NT2/D1 (cell line): ENCODE data around the gene ZMAT5.

Source experiments
- DNase-seq: peaks from one replicate; pipeline ENCODE4 v3.0.0-alpha.2; 2011; ENCODE audit warnings: low read depth, low spot score
- H3K27me3 ChIP-seq: 2 replicates; pipeline ENCODE4 v1.6.0; 2011; ENCODE audit warnings: mild to moderate bottlenecking; ENCODE audit not compliant: insufficient read length, insufficient read depth
- H3K36me3 ChIP-seq: 2 replicates; pipeline ENCODE4 v1.6.1; 2011; ENCODE audit warnings: mild to moderate bottlenecking, low read length, mixed read lengths; ENCODE audit not compliant: insufficient read depth, insufficient read length
- H3K4me1 ChIP-seq: 2 replicates; pipeline ENCODE4 v1.5.1; 2011; ENCODE audit not compliant: insufficient read depth, insufficient read length
- H3K4me3 ChIP-seq: 2 replicates; pipeline ENCODE4 v1.5.1; 2011; ENCODE audit warnings: low read depth; ENCODE audit not compliant: insufficient read length
- H3K9ac ChIP-seq: 2 replicates; pipeline ENCODE4 v1.6.0; 2011; ENCODE audit warnings: low read depth; ENCODE audit not compliant: insufficient read length
- H3K9me3 ChIP-seq: 2 replicates; pipeline ENCODE4 v1.5.1; 2011; ENCODE audit warnings: mild to moderate bottlenecking, low read length; ENCODE audit not compliant: insufficient read depth
- SUZ12 ChIP-seq: IDR thresholded peaks from 2 replicates; pipeline ENCODE4 v1.6.1; 2011; ENCODE audit not compliant: insufficient read length, insufficient read depth; ENCODE audit errors: extremely low read depth
- YY1 ChIP-seq: IDR thresholded peaks from 2 replicates; pipeline ENCODE4 v1.6.1; 2011; ENCODE audit not compliant: insufficient read length, insufficient read depth
- ZNF274 ChIP-seq: IDR thresholded peaks from 2 replicates; pipeline ENCODE4 v1.6.1; 2011; ENCODE audit warnings: mild to moderate bottlenecking, low read depth, low read length

Gene ZMAT5

DNA sequence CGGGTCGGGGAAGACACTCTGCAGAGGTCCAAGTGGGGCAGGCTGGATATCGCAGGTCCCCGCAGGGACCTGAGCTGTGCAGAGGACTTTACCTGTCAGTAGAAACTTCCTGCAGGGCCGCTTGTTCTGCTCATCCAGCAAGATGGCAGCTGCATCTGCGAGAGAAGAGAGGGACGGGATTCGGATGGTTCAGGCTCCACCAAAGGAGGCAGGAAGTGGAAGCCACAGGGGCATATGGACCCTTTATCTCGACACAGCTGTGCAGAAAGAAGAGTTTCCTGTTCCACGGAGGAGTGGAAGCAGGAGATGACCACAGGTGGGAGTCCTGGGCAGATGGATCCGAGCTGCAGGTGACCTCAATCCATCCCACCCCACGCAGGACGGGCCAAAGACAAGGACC is 24.5 kb downstream of the ZMAT5 start:
- TF ChIP-seq ZNF274 (no peak), YY1 (no peak), SUZ12 (no peak)
- no peak for DNase-seq
- Histone ChIP-seq H3K4me3 (no peak overlapping the region), H3K27me3 (no peaks in the 10 kb centered on the region), H3K9ac (no peak overlapping the region), H3K9me3 (no peaks in the 10 kb centered on the region), H3K36me3 (peaks cover 6% of the 10 kb centered on the region), H3K4me1 (peaks cover 9% of the 10 kb centered on the region)

DNA sequence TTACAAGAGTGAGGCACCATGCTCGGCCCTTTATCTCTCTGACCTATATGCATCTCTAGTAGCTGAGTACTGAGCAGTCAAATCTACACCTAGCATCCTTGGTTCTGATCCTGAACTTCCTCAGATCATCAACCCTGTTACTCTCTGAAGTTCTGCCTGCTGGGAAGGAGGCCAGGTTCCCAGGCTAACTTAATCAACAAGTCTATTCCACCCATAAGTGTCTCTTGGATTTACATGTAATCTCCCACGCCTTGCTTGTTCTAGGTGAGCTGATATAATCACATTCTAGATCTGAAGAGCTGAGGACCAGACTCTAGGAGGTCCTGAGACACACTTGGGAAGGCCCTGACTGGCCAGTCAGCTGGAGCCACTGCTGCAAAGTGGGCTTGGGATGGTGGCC is 24.9 kb downstream of the ZMAT5 start:
- Histone ChIP-seq H3K4me3 (no peak overlapping the region), H3K4me1 (peaks cover 9% of the 10 kb centered on the region), H3K36me3 (peaks cover 6% of the 10 kb centered on the region), H3K27me3 (no peaks in the 10 kb centered on the region), H3K9me3 (no peaks in the 10 kb centered on the region), H3K9ac (no peak overlapping the region)
- no peak for DNase-seq
- TF ChIP-seq YY1 (no peak), ZNF274 (no peak), SUZ12 (no peak)

DNA sequence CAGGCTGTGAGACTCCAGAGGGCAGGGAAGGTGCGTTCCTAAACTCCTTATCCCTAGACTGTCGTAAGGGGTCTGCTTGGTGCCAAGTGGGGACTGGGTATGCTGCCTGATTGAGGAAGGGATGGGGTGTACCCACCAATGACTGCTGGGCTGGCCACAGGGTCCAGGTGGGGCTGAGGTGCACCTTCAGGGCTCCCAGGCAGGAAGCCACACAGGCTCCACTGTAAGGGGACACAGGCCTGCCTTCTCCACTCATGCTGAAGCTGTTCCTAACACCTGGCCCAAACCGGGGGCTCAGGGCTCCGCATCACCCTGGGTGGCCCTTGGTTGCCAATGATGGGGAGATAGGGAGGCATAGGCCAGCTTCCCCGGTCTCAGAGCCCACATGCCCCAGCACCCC is 26.6 kb downstream of the ZMAT5 start:
- H3K9ac ChIP-seq: no peak overlapping the region
- peaks cover 3% of the 10 kb centered on the region for H3K36me3 ChIP-seq
- no peak for DNase-seq
- H3K27me3 ChIP-seq: no peaks in the 10 kb centered on the region
- H3K4me1 ChIP-seq: peaks cover 13% of the 10 kb centered on the region
- TF ChIP-seq YY1 (no peak), ZNF274 (no peak), SUZ12 (no peak)
- H3K9me3 ChIP-seq: no peaks in the 10 kb centered on the region
- H3K4me3 ChIP-seq: no peak overlapping the region

DNA sequence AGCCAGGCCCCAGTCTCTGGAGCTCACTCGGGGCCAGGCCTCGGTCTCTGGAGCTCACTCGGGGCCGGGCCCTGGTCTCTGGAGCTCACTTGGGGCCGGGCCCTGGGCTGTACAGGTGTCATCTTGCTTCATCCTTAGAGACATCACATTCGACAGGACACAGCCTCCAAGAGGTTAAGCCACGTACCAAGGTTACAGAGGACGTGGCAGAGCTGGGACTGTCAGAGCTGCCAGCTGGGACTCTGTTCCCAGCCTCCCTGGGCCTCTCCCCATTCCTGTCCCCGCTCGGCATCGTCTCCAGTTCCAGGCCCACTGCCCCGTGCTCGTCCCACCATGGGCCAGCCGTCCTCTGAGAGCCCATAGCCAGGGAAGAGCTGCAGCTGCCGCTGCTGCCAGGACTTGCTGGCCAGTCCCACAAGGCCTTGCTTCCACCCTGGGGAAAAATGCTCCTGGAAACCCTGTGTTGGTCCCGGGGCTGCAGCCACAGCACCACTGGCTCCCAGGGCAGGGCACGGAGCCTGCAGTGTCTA is 27.4 kb downstream of the ZMAT5 start:
- Histone ChIP-seq H3K9me3 (no peaks in the 10 kb centered on the region), H3K36me3 (peaks cover 3% of the 10 kb centered on the region), H3K27me3 (no peaks in the 10 kb centered on the region), H3K9ac (no peak overlapping the region), H3K4me1 (peaks cover 20% of the 10 kb centered on the region), H3K4me3 (no peak overlapping the region)
- TF ChIP-seq YY1 (no peak), SUZ12 (no peak), ZNF274 (no peak)
- no peak for DNase-seq

DNA sequence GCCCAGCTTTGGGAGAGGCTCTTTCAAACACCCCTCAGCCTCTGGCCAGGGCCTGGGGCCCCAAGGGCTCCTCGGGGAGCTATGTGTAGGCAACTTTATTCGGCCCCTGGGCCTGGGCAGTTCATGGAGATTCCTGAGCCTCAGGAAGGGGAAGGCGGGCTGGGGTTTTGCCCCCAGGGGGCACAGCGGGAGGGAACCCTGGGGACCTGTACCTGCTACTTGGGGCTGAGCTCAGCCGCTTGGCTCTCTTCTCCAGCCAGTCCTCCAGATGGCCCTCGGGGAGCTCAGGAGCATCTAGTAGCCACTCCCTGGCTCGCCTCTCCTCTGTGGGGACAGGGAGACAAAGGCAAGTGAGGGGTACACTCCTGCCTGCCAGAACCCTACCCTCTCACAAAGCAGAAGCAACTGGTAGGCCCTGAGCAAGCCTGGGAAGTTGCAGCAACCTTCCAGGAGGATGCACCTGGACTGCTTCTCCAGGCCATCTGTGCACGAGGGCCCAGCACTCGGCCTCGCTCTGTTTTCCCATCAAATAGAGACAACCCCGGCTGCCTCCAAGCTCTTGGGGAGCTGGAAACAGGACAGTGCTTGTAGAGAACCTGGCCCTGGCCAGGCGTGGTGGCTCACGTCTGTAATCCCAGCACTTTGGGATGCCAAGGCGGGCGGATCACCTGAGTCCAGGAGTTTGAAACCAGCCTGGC is 28.5 kb downstream of the ZMAT5 start:
- TF ChIP-seq YY1: no peak
- no peaks in the 10 kb centered on the region for H3K36me3 ChIP-seq
- H3K9me3 ChIP-seq: no peaks in the 10 kb centered on the region
- H3K4me3 ChIP-seq: no peak overlapping the region
- no peak for DNase-seq
- H3K27me3 ChIP-seq: no peaks in the 10 kb centered on the region
- no peak overlapping the region for H3K9ac ChIP-seq
- H3K4me1 ChIP-seq: peaks cover 20% of the 10 kb centered on the region

DNA sequence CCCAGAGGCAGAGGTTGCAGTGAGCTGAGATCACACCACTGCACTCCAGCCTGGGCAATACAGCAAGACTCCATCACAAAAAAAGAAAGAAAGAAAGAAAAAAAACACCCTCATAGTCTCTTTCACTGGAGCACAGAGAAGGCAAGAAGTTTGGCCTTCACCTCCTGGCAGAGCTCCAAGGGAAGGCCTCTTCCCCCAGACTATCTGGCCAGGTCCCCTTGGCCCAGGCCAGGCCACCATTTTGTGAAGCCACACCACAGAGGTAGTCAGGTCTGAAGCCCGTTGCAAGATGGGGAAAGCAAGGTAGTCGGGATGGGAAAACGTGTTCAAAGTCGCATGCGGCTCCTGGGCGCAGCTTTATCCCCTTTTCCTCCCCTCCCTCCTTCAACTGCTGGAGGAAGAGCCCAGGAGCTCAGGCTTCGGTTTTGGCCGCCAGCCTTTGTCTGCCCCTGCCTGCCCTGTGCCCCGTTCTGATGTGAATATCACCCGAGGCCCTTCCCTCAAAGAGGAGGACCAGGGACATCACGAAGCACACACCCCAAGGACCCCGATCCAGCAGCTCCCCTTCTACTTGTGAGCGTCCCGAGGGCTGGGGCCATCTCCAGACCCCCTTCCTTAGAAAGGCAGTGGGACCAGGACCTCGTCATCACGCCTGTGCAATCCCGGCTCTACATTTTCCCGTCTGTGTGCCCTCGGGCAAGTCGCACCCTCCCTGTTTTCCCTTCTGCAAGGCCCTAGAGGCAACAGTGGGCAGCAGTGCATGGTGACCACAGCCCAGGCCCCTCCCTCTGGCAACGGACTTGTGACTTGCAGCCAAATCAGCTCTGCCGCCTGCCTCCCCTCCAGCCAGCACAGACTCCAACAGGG is 29.3 kb downstream of the ZMAT5 start:
- peaks cover 20% of the 10 kb centered on the region for H3K4me1 ChIP-seq
- H3K4me3 ChIP-seq: no peak overlapping the region
- no peaks in the 10 kb centered on the region for H3K27me3 ChIP-seq
- no peak for DNase-seq
- H3K9me3 ChIP-seq: no peaks in the 10 kb centered on the region
- H3K9ac ChIP-seq: no peak overlapping the region
- H3K36me3 ChIP-seq: no peaks in the 10 kb centered on the region
- TF ChIP-seq SUZ12 (no peak), YY1 (no peak), ZNF274 (no peak)

DNA sequence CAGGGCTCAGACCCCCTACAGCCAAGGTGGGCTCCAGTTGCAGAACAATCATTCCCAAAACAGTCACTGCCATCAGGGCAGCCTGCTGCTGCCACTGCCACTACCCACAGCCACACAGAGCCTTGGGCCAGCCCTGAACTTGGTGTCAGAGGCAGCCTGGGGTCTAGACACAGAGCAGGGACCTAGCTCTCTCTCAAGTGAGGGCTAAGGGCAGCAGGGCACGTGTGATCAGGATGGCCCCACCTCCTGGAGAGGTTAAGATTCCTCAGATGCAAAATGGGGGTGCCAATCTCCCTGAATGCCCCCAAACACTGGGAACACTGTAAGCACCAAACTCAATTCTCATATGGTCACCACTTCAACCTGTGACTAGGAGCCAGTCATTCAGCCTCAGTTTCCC is 31.4 kb downstream of the ZMAT5 start:
- DNase-seq: no peak
- H3K36me3 ChIP-seq: no peaks in the 10 kb centered on the region
- H3K4me1 ChIP-seq: peaks cover 22% of the 10 kb centered on the region
- TF ChIP-seq SUZ12: no peak
- TF ChIP-seq ZNF274: no peak
- TF ChIP-seq YY1: no peak
- H3K9ac ChIP-seq: peak overlapping the region; percentile 56
- no peaks in the 10 kb centered on the region for H3K27me3 ChIP-seq
- no peaks in the 10 kb centered on the region for H3K9me3 ChIP-seq
- no peak overlapping the region for H3K4me3 ChIP-seq
